Hematopoietic multipotent progenitor cell treated with erythropoietin and hydrocortisone succinate and interleukin-3 and kit ligand, for 6 days (in vitro differentiated cells): ENCODE data around the gene GTF2IRD1.
A peak's percentile ranks its signal among the peaks of the same experiment; 100 is the strongest.

ENCODE experiments used
- DNase-seq: peaks from one replicate; pipeline ENCODE4 v3.0.0-alpha.2; 2015

Gene GTF2IRD1

DNA sequence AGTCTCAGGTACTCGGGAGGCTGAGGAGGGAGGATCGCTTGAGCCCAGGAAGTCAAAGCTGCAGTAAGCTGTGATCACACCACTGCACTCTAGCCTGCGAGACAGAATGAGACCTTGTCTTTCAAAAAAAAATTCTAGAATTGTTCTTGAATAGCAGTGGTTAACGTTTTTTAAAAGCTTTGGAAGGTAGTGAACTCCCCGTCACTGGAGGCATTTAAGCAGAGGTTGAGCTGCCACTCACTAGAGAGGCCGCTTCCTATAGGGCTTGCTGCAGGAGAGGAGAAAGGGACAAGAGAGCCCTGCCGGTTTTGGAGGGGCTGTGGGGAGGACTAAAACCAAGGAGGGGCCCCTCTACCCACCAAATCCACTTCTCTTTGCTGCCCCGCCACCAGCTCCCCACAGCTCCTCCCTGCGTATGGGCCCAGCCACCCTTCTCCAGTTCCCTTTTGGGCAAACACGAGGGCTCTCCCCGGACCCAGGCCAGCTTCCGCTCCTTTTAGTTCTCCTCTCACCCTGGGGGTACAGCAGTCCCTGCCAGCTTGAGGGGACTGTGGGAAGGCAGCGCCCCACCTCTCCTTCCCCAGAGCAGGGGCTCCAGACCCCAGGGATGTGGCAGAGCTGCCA is 116.9 kb downstream of the GTF2IRD1 start:
- no peak for DNase-seq

DNA sequence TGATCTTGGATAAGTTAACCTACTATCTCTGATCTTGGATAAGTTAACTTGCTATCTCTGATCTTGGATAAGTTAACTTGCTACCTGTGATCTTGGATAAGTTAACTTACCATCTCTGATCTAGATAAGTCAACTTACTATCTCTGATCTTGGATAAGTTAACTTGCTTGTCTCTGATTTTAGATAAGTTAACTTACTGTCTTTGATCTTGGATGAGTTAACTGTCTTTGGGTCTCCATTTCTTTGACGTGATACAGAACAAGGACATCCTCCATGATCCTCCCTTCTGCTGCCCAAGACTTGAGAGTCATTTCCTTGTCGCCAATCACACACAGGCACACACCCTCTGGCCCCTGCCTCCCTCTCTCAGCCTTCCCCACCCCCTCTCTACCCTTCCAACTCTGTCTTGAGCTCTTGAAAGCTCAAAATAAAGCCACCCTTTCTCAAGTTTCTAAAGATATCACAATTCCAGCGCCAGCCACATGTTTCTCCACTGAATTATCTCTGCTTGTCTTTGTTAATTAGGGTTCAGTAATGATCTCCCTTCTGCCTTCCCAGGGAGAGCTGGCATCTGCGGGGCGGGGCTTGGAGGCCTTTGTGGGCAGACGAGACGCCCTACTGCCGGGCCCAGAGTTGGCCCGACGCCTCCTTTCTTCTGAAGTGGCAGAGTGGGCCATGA is 118.7 kb downstream of the GTF2IRD1 start:
- peak; percentile 88 for DNase-seq

DNA sequence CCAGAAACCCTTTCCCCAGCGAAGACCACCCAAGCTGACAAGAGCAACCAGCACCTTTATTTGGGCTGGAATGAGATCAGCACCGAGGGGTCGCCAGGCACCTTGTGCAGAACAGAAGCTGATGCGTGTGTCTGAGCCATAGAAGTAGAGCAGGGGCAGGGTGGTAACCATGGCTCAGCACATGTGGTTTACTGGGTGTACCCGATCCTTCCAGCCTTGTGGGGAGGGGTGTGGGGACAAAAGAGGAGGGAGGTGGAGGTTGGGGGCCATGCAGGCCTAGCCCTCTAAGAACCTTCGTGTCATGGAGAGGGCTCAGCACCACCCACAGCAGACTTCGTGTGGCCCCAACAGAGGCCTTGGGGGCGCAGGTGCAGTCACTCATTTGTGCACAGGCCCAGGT is 119.8 kb downstream of the GTF2IRD1 start:
- DNase-seq: peak; percentile 82

DNA sequence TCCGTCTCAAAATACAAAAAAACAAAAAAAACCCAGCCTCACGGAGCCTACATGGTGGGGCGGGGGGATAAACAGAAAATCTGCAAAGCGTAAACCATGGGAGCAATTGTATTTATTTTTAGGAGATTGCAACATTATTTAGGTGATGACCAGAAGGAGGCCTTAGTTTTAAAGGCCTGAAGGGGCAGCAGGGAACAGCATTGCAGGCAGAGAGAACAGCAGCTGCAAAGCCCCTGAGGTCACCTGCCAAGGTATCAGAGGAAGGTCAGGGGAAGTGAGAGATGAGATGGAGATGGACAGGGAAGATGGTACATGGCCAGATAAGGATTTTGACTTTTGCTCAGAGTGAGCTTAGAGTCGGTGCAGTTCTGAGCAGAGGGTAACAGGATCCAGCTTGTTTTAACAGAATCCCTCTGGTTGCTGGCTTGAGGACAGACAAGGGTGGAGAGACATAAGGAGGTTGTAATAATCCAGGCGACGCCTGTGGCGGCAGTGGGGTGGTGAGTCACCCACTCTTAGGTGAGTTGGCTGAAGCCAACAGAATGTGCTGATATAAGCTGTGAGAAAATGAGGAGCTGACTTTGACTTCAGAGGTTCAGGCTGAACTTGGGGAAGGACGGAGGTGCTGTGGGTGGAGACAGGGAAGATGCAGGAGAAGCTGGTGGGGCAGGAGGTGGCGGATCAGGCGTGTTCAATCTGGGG is 121.5 kb downstream of the GTF2IRD1 start:
- peak; percentile 65 for DNase-seq

DNA sequence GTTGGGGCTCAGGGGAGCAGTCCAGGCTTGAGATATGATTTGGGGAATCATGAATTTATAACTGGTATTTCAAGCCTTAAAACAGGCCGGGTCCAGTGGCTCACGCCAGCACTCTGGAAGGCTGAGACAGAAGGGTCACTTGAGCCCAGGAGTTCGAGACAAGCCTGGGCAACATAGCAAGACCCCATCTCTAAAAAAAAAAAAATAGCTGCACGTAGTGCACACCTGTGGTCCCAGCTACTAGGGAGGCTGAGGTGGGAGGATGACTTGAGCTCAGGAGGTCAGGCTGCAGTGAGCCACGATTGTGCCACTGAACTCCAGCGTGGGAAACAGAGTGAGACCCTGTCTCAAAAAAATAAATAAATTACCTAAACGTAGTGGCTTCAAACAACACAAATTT is 122.1 kb downstream of the GTF2IRD1 start:
- no peak for DNase-seq

DNA sequence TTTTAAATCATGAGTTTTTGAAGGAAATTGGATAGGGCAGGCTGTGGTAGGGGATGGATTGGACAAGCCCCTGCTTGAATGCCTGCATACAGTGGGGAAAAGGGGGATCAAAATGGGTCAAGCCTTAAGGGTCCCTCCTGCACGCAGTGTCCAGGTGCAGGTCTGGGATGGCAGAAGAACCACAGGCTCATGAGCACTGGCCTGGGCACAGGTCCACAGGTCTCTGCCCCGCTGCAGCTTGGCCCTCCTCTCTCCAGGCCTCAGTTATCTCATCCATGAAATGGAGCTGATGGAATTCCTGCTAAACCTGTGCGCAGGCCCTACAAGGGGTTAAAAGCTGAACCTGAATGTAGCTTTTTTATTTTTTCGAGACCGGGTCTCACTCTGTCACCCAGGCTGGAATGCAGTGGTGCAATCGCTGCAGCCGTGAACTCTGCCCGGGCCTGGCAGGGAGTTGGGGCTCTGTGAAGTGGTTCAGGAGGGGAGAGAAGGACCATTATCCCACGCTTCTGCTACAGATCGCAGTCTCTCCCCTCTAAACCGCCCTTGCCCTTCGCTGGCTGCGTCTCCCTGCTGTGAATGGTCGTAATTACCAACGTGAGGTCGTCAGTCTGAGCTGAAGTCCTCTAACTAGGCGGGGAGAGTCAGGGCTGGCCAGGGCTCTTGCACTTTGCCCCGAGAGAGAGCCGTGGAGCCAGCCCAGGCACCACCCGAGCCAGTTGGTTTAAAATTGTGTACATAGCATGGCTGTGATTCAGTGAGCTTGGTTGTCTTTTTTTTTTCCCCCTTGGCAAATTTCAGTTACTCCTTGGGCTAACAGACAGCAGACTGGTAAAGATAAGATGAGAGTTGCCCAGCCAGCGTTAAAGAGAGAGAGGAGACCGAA is 126.3 kb downstream of the GTF2IRD1 start:
- DNase-seq: peak; percentile 85

DNA sequence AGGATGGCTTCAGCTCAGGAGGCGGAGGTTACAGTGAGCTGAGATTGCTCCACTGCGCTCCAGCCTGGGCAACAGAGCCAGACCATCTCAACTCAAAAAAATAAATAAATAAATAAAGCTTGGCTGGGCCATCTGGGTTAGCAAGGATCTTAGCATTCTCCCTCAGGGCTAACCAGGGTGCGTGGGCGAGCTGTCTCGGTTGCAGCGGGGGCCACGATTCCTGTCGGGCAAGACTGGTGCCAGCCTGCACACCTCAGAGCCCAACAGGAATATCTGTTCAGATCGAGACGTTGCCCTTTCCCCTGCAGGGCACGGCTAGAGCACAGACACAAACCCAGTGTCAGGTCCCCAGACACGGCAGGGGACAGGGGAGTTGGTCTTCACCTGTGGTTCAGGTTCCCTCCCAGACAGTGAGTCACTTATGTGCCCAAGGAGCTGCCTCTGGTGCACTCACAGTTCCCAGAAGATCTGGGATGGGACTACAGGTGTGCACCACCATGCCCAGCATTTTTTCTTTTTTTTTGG is 128.3 kb downstream of the GTF2IRD1 start:
- no peak for DNase-seq

DNA sequence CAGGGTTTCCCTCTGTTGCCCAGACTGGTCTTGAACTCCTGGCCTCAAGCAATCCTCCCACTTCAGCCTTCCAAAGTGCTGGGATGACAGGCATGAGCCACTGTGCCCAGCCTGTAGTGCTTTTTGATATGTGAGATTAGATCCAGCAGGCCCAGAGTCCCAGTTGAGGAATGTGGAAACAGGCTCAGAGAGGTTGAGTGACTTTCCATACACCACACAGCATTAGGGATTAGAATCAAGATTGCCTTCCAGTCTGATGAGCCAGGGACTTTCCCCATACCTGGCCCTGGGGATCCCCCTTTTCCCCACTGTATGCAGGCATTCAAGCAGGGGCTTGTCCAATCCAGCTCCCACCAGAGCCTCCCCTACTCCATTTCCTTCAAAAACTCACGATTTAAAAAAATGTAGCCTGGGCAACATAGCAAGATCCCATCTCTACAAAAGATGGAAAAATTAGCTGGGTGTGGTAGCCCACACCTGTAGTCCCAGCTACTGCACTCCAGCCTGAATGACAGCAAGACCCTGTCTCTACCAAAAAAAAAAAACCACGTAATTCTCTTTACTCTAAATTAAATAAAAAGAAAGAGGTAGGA is 128.8 kb downstream of the GTF2IRD1 start:
- DNase-seq: no peak

DNA sequence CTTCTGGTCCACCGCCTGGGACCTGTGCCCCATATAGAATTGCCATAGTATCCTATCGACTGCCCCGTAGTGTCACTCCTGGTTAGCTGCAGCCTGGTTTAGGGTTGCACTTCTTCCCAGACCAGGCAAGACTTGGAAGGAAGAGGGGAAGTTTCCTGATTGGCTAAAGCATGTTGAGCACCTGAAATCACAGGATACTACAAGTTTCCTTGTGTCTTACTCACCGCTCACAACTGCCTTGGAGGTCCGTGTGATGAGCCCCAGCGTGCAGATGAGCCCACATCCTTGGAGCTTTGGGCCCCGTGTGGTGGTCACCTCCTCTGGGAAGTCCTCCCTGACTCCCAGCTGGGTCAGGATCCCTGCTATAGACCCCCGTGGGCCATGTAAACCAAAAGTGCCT is 129.9 kb downstream of the GTF2IRD1 start:
- no peak for DNase-seq

DNA sequence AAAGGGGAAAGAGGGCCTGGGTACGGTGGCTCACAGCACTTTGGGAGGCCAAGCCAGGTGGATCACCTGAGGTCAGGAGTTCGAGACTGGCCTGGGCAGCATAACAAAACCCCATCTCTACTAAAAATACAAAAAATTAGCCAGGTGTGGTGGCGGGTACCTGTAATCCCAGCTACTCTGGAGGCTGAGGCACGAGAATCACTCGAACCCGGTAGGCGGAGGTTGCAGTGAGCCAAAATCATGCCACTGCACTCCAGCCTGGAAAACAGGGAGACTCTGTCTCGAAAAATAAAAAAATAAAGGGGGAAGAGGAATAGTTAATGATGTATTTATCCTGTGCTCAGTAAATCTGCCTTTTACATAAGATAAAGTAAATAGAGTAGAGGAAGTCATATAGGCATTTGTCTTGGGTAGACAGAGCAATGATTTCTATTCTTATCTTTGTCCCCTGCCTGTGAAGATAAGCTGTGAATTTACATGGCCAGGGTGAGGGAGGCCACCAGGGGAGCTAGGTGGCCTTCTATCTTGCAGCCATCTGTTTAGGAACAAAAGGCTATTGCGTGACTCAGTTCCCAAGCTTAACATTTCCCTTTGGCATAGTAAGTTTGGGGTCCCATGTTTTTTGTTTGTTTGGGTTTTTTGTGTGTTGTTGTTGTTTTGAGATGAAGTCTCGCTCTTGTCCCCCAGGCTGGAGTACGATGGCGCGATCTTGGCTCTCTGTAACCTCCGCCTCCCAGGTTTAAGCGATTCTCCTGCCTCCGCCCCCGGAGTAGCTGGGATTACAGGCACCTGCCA is 130.7 kb downstream of the GTF2IRD1 start:
- DNase-seq: peak; percentile 78

DNA sequence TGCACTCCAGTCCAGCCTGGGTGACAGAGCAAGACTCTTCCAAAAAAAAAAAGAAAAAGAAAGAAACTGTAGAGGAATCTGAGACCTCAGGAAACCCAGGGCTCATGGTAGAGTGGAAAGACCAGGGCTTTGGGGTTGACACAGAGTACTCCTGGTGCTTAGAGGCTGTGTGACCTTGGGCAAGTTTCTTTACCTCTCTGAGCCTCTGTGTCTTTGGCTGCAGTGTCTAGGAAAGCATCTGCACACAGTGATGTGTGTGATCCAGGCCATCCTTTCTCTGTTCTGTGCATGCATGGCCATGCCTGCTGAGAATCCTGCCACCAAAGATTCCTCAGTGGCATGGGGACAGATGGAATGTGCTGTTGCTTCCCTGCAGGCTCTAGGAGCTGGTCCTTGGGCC is 132.1 kb downstream of the GTF2IRD1 start:
- no peak for DNase-seq

DNA sequence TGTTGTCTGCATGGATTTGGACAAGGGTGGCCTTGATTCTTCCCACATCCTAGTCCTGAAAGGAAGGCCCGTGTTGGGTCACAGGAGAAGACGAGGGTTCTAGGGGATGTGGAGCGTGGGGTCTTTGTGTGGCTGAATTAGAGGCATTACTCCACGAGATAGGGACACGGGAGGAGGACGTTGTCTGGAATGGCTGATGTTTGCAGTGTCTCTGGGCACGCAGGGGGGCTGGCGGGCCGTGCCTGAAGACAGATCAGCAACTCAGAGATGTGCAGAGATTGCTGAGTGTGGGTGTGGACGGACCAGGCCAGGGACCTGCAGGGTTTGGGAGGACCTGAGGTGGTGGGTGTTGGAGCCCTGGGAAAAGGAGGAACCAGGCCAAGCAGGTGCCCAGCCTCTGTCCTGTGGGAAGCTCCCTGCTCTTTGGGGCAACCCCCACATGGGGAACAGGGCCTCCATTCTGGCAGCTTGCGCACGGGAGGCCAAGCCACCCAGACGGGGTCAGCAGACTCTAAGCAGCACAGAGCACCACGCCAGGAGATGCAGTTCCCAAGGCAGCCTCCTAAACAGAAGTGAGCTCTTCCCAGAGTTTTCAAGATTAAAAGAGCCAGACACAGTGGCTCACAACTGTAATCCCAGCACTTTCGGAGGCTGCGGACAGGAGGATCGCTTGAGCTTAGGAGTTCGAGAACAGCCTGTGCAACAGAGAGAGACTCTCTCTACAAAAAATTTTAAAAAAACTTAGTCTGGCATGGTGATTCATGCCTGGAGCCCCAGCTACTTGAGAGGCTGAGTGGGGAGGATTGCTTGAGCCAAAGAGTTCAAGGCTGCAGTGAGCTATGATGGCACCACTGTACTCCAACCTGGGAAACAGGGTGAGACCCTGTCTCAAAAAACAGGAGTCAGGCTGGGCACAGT is 132.8 kb downstream of the GTF2IRD1 start:
- no peak for DNase-seq

DNA sequence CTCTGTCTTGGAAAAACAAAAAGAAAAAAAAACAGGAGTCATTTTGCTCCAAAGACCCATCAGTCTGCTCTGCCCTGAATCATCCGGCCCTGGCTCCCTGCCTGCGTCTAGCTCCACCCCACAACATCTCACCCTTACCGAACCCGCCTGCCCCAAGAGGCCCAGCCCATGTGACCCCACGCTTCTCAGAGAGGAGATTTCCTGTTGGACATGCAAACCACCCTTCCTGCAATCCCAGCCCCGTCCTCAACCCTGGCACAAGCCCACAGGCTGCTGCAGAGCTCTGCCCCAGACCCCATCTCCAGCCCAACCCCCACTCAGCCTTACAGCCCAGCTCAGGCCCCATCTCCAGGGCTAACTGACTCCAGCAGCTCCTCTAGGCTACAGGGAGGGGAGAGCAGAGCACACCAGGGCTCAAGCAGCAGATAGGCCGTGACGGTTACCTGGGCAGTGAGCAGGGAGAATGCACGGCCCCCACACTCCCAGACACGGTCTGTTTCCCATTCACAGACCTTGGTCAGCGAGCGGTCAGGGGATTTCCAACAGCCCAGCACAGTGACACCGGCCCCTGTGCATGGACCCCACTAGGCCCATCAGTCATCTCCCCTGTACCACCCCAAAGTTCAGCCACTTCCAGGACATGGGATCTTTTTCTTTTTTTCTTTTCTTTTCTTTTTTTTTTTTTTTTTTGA is 133.9 kb downstream of the GTF2IRD1 start:
- DNase-seq: peak; percentile 90

DNA sequence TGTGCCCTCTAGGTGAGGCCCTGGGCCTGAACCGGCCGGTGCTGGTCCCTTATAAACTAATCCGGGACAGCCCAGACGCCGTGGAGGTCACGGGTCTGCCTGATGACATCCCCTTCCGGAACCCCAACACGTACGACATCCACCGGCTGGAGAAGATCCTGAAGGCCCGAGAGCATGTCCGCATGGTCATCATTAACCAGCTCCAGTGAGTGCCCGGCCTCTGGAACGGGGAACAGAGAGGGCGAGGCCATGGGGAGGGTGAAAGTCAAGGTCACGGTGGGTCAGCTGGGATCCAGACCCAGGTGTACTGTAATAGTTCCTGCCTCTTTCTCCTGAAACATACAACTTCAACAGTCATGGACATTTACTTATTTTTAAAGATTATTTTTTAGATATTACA is 137.1 kb downstream of the GTF2IRD1 start:
- no peak for DNase-seq

DNA sequence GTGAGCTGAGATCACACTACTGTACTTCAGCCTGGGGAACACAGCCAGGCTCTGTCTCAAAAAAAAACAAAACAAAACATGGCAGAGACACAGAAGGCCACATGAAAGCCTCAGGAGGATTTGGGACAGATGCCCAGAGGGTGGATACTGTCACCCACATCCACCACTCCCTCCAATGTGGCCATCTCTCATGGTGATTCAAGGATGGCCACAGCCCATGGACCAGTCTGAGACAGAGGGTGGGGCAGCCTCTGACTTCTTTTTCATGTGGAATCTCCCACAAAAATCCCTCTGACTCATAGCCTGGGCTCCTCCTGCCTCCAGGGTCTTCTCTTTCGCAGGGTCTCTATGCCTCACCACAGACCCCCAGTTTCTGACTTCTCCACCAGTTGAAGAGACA is 144.9 kb downstream of the GTF2IRD1 start:
- no peak for DNase-seq

DNA sequence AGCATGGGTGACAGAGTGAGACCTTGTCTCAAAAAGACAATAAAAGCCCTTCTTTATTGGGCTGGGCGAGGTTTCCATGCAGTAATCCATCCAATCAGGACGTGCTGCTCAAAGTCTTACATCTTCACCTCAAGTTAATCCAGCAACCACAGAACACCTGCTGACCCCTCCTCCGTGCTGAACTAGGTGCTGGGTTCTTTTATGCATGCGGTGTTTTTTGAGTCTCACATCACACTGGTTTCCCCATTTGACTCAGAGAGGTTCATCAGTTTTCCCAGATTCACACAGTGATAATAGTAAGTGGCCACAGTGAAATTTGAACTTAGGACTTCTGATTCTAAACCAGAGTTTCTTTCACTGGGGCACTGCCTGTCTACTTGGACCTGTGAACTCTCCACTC is 145.5 kb downstream of the GTF2IRD1 start:
- DNase-seq: no peak

DNA sequence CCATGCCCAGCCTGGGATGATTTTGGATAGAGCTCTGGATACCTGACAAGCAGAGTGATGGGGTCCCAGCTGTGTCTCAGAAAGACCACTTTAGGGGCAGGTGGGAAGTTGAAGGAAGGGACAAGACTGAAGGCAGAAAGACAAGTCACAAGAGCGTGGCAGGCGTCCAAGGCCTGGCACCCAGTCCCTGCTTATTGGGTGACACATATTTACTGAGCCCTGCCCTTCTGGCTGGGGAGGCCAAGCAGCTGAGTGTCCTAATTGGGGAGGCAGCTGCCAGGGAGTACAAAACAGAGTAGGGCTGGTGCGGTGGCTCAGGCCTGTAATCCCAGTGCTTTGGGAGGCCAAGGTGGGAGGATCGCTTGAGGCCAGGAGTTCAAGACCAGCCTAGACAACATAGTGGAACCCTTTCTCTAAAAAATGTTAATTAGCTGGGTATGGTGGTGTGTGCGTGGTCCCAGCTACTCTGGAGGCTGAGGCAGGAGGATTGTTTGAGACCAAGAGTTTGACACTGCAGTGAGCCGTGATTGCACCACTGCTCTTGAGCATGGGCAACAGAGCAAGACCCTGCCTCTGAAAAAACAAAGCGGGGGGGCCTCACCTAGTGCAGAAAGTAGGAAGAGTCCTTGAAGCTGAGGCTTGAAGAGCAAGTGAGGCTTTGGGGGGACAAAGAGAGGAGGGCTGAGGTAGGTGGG is 150.8 kb downstream of the GTF2IRD1 start:
- DNase-seq: peak; percentile 65

DNA sequence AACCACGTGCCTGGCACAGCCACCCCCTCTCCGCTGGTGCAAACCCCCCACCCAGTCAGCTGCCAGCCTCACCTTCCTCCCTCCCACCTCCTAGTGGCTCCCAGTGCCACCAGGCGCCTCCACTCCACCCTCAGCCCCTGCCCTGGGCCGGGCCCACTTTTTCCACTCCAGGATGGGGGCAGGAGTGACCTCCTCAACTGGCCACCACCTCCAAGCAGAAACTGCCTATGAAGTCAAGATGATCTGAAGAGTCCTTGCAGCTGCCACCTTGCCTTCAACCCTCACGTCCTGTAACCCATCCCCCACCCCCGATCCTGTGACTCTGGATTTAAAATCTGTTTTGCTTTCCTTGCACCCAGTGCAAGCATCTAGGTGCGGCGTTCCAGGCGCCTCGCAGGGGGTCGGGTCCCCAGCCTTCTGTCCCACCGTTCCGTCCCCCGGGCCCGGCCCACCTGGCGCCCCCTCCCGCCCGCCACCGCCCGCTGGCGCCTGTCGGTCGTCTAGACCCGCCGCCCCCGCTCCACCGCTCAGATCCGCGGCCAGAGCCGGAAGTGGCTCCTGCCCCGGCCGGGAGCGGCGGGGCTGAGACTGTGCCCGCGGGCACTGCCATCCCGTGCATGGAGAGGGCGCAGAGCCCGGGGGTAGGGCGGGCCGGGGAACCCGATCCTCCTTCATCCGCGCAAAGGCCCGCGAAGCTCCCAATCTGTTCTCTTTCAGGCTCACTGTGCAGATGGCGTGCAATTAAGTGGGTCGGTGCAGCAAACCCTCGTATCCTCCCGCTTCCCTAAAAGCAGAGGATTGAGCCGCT is 152.6 kb downstream of the GTF2IRD1 start:
- peak; percentile 38 for DNase-seq
